GM12878 (cell line): ENCODE results near the gene SPR. TPM values are rescaled to one million over a fixed set of nuclear protein-coding genes. Genes with fewer than 3 reads are reported as not detected.

Experiments used
- ATAC-seq: fragments of 200-7000 bp; cut with Tn5 transposase; 3 replicates; pipeline ENCODE4 v1.9.1; 2020; ENCODE audit warnings: mild to moderate bottlenecking, moderate library complexity
- BruUV-seq: library from RNA; stranded (reverse); fragments of 400-500 nt; replicated peaks from 2 replicates; lab custom pipeline; 2021; lab: Mats Ljungman, UMichigan
- CTCF ChIA-PET: fragments of 300-600 bp; sonication (Branson Sonifier 250); formaldehyde crosslinking; extraction: SDS; loops from one replicate; lab custom pipeline; 2021; ENCODE audit warnings: inconsistent platforms; lab: Yijun Ruan, JAX
- POLR2A ChIA-PET: fragments of 350-600 bp; formaldehyde crosslinking; extraction: SDS; loops from one replicate; lab custom pipeline; 2021; ENCODE audit warnings: inconsistent platforms; lab: Charles Lee
- RAD21 ChIA-PET: fragments of 300-600 bp; sonication (Branson Sonifier 250); formaldehyde crosslinking; loops from one replicate; lab custom pipeline; 2023; ENCODE audit warnings: antibody characterized with exemption; ENCODE audit not compliant: unreplicated experiment; lab: Charles Lee
- SMC1A ChIA-PET: fragments of 300-600 bp; sonication (Branson Sonifier 250); formaldehyde crosslinking; loops from one replicate; lab custom pipeline; 2023; ENCODE audit not compliant: unreplicated experiment, uncharacterized antibody; lab: Charles Lee
- DNase-seq: peaks from one replicate; pipeline ENCODE4 v3.0.0-alpha.2; 2011; ENCODE audit warnings: low read depth, low spot score
- FAIRE-seq: peaks from 3 replicates; lab custom pipeline; 2011; peaks lifted over from hg19 to GRCh38; lab: Jason Lieb, UNC
- H2AFZ ChIP-seq: 2 replicates; pipeline ENCODE4 v1.6.0; 2011; ENCODE audit warnings: low read depth, low read length, control low read depth; ENCODE audit not compliant: control insufficient read depth
- H3K27ac ChIP-seq: 2 replicates; pipeline ENCODE4 v1.5.1; 2011; ENCODE audit warnings: control low read depth; ENCODE audit not compliant: control insufficient read depth, insufficient read depth
- H3K27me3 ChIP-seq, 2 experiments: replicated peaks in 1 of 2; 2 replicates each; pipeline versions ENCODE4 v1.6.0 to v1.6.1; 2011; ENCODE audit warnings: low read length in 1 of 2; ENCODE audit not compliant: control insufficient read depth in 2 of 2, insufficient read depth in 2 of 2
- H3K36me3 ChIP-seq, 2 experiments: 2 replicates each; pipeline ENCODE4 v1.5.1; 2011; ENCODE audit warnings: low read length in 1 of 2; ENCODE audit not compliant: control insufficient read depth in 2 of 2, insufficient read depth in 2 of 2
- H3K4me1 ChIP-seq: 2 replicates; pipeline ENCODE4 v1.6.1; 2011; ENCODE audit warnings: mild to moderate bottlenecking, low read length, moderate library complexity, mixed read lengths; ENCODE audit not compliant: control insufficient read depth, insufficient read depth
- H3K4me2 ChIP-seq: 2 replicates; pipeline ENCODE4 v1.6.0; 2011; ENCODE audit warnings: control low read depth; ENCODE audit not compliant: control insufficient read depth, insufficient read depth
- H3K4me3 ChIP-seq: fragments of 200-600 bp; sonication (generic); 2 replicates; pipeline ENCODE4 v1.5.1; 2016
- H3K79me2 ChIP-seq: 2 replicates; pipeline ENCODE4 v1.6.0; 2011; ENCODE audit warnings: low read length; ENCODE audit not compliant: control insufficient read depth, insufficient read depth
- H3K9ac ChIP-seq: 2 replicates; pipeline ENCODE4 v1.8.0; 2011; ENCODE audit warnings: low read length, control low read depth, mixed read lengths; ENCODE audit not compliant: control insufficient read depth, insufficient read depth
- H3K9me3 ChIP-seq: replicated peaks from 3 replicates; pipeline ENCODE4 v1.5.1; 2011; ENCODE audit warnings: mild to moderate bottlenecking, low read length; ENCODE audit not compliant: control insufficient read depth, insufficient read depth
- H4K20me1 ChIP-seq: 2 replicates; pipeline ENCODE4 v1.6.0; 2011; ENCODE audit not compliant: control insufficient read depth, insufficient read depth
- ASH2L ChIP-seq: fragments of 300-600, 200-600 bp; sonication (generic); IDR thresholded peaks from 2 replicates; pipeline ENCODE4 v1.6.1; 2017; ENCODE audit warnings: low read depth, mild to moderate bottlenecking, borderline replicate concordance
- CREM ChIP-seq: IDR thresholded peaks from 2 replicates; pipeline ENCODE4 v1.6.1; 2014; ENCODE audit warnings: antibody characterized with exemption, low read depth
- JUNB ChIP-seq: IDR thresholded peaks from 2 replicates; pipeline ENCODE4 v1.6.1; 2016; ENCODE audit warnings: antibody characterized with exemption, mild to moderate bottlenecking
- JUND ChIP-seq: IDR thresholded peaks from 2 replicates; pipeline ENCODE4 v1.6.1; 2012; ENCODE audit warnings: low read depth, mild to moderate bottlenecking, low read length, improper control_type of control experiment, moderate library complexity
- KLF5 ChIP-seq: fragments of 450-650 bp; IDR thresholded peaks from 2 replicates; pipeline ENCODE4 v1.6.1; 2014; ENCODE audit warnings: mild to moderate bottlenecking; ENCODE audit not compliant: partially characterized antibody
- PAX5 ChIP-seq: IDR thresholded peaks from 2 replicates; pipeline ENCODE4 v1.6.1; 2011; ENCODE audit warnings: low read depth, low read length, borderline replicate concordance
- POLR2A ChIP-seq: IDR thresholded peaks from 2 replicates; pipeline ENCODE4 v1.6.1; 2011; ENCODE audit warnings: low read depth, mild to moderate bottlenecking, low read length
- RELA ChIP-seq: fragments of 450-650 bp; IDR thresholded peaks from 2 replicates; pipeline ENCODE4 v1.8.0; 2014; ENCODE audit warnings: borderline replicate concordance; ENCODE audit not compliant: partially characterized antibody
- SMC3 ChIP-seq: IDR thresholded peaks from 2 replicates; pipeline ENCODE4 v1.6.1; 2011; ENCODE audit warnings: low read length, improper control_type of control experiment, borderline replicate concordance
- TBL1XR1 ChIP-seq: IDR thresholded peaks from 2 replicates; pipeline ENCODE4 v1.6.1; 2012; ENCODE audit warnings: low read depth, low read length, improper control_type of control experiment
- WGBS: methylation state at CpG from one replicate; pipeline ENCODE4 v1.1.6; 2016; ENCODE audit warnings: low lambda C conversion rate; ENCODE audit not compliant: insufficient replicate concordance, insufficient coverage; ENCODE audit errors: missing lambda C conversion rate; 5-methylcytosine and 5-hydroxymethylcytosine counted together
- in situ Hi-C: fragments of 300-500 bp; cut with MboI; formaldehyde crosslinking; loops from 9 replicates; pipeline ENCODE4 v1.14.3; 2018; ENCODE audit warnings: mixed read lengths
- intact Hi-C: fragments of 100-400 bp; cut with micrococcal nuclease; formaldehyde crosslinking; loops from one replicate; pipeline ENCODE4 v1.14.2; 2022; ENCODE audit not compliant: unreplicated experiment
- polyA plus RNA-seq, 11 experiments: library from polyadenylated mRNA; depleted of rRNA in 4 of 11; unstranded in 6 of 11; stranded (reverse) in 5 of 11; fragments of >200 nt; fragmentation: Nextera tagmentation in 4 of 11; fragmentation: Illumina TruSeq in 1 of 11; extraction: Ambion mirVana in 4 of 11; extraction: Trizol in 1 of 11; gene quantifications; 1 replicate in 1 of 11; 2 replicates in 10 of 11; pipeline versions ENCODE4 v1.2.1 to v1.2.3, GENCODE V29; 2011 to 2016; ENCODE audit warnings: inconsistent platforms in 2 of 11, missing spikeins in 2 of 11, low read depth in 1 of 11
- total RNA-seq, 4 experiments: library from RNA; depleted of rRNA in 3 of 4; stranded (reverse); fragments of >200 nt in 3 of 4; fragmentation: Illumina TruSeq in 1 of 4; extraction: Trizol in 1 of 4; gene quantifications; 2 replicates each; pipeline versions ENCODE4 v1.2.1 to v1.2.3, GENCODE V29; 2013 to 2021
- TF ChIP-seq, protein P1 (sequence below): fragments of 450-650 bp; IDR thresholded peaks from 2 replicates; pipeline ENCODE4 v1.6.1; 2017; ENCODE audit warnings: borderline replicate concordance
- TF ChIP-seq, protein P2 (sequence below): fragments of 450-650 bp; formaldehyde crosslinking; IDR thresholded peaks from 2 replicates; pipeline ENCODE4 v1.4.0; 2022; ENCODE audit warnings: mild to moderate bottlenecking, moderate library complexity

SPR gene
- total and polyA plus RNA-seq, 10 of the 15 experiments (the other 5 are each of a cell fraction or from before 2014, with no cell fraction given): 0.68 to 7.8 (median 2.5) TPM

DNA sequence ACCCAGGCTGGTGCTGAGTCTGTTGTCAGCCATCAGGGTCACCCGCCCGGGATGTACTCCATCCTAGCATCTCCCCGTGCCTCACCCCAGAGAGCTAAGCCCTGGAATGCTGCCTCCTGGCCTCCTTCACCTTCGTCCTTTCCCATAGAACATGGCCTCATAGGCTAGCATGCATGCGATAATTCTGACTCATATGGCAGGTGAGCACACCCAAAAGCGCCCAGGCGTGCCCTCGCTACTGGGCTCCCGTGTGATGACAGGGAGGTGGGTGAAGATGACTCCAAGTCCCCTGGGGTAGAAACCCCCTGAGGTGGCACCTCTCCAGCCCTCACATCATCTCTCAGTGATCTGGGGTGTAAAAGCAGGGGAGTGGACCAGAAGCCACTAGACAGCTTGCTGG, 7.3 kb downstream of the SPR start:
- Histone ChIP-seq H3K36me3 (no peaks in the 10 kb centered on the region), H4K20me1 (no peaks in the 10 kb centered on the region), H3K27me3 (no peaks in the 10 kb centered on the region), H3K27ac (no peak overlapping the region; the same call in 1 of the 2 replicates), H3K79me2 (no peaks in the 10 kb centered on the region), H3K9ac (no peak overlapping the region), H2AFZ (no peak overlapping the region; the same call in 1 of the 2 replicates), H3K4me1 (peaks cover 29% of the 10 kb centered on the region), H3K4me3 (no peak overlapping the region), H3K9me3 (no peaks in the 10 kb centered on the region), H3K4me2 (no peak overlapping the region; the same call in 1 of the 2 replicates)
- ATAC-seq: peak; percentile 14
- no TSS peak for BruUV-seq
- POLR2A ChIA-PET: interaction anchor here (0.6 to 4.5 kb wide), 4 partner anchors 22 to 80 kb away, joined by 3 to 42 read pairs (median 5); partner anchors contain the start of gene EMX1
- intact Hi-C loops: loop anchor here (5.0 kb wide), 3 partner anchors 178 to 283 kb away; partner anchors contain the start of gene SFXN5
- SMC1A ChIA-PET: interaction anchor here (0.9 to 9.0 kb wide), 19 partner anchors 8 to 318 kb away, joined by 3 to 134 read pairs (median 5); partner anchors contain the start of gene EMX1
- CTCF ChIA-PET: interaction anchor here (0.9 to 14.3 kb wide), 24 partner anchors 14 to 318 kb away, joined by 3 to 437 read pairs (median 12); partner anchors contain the start of genes EMX1 and SMYD5
- DNase-seq: no peak
- RAD21 ChIA-PET: interaction anchor here (0.7 to 6.7 kb wide), 17 partner anchors 11 to 319 kb away, joined by 3 to 182 read pairs (median 4); partner anchors contain the start of genes EMX1 and SMYD5
- WGBS: 29% methylated on average over 9 of the region's 9 CpGs
- TF ChIP-seq KLF5 (no peak), PAX5 (peak; percentile 80; the same call in 1 of the 2 replicates), ASH2L (no peak), SMC3 (no peak), JUND (no peak)
- FAIRE-seq: no peak
- in situ Hi-C loops: loop anchor here (5.0 kb wide), 2 partner anchors 78 to 283 kb away; no protein-coding TSS in a partner anchor

DNA sequence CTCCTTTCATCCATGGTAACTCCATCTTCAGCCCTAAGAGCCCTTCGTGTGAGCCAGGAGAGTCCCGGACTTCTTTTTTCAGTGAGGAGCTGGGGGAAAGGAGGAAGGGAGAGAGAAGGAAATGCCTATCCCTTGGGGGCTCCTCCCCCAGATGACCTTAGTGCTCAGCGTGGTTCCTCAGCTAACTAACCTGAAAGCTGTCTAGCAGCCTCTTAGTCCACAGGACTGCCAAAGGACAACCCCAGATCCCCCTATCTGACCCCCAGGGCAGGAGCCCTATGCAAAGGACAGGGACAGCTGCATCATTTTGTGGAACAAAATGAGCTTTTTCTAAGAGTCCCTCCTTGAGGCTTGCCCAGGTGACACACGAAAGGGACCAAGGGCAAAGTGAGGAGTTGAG, 7.9 kb downstream of the SPR start:
- no peaks in the 10 kb centered on the region for H3K27me3 ChIP-seq
- ChIA-PET RAD21 (interaction anchor here (1.0 to 6.7 kb wide), 7 partner anchors 14 to 319 kb away, joined by 3 to 182 read pairs (median 33); partner anchors contain the start of genes EMX1 and SMYD5), POLR2A (interaction anchor here (0.6 to 4.5 kb wide), 2 partner anchors 21 to 26 kb away, joined by 3 to 42 read pairs; partner anchors contain the start of gene EMX1), SMC1A (interaction anchor here (1.0 to 9.0 kb wide), 8 partner anchors 14 to 81 kb away, joined by 3 to 134 read pairs (median 10); partner anchors contain the start of gene EMX1), CTCF (interaction anchor here (0.6 to 14.3 kb wide), 13 partner anchors 14 to 317 kb away, joined by 4 to 437 read pairs (median 57); partner anchors contain the start of genes EMX1 and SMYD5)
- no peak overlapping the region for H3K9ac ChIP-seq
- intact Hi-C loops (no loop called here), in situ Hi-C loops (no loop called here)
- WGBS: 3% methylated on average over 4 of the region's 4 CpGs
- ATAC-seq (no peak), FAIRE-seq (no peak), DNase-seq (no peak)
- BruUV-seq: no TSS peak
- H3K36me3 ChIP-seq: no peaks in the 10 kb centered on the region
- no peak overlapping the region for H3K4me3 ChIP-seq
- no peaks in the 10 kb centered on the region for H3K79me2 ChIP-seq
- H3K4me1 ChIP-seq: peaks cover 29% of the 10 kb centered on the region
- peak overlapping the region; percentile 24 for H2AFZ ChIP-seq
- no peak overlapping the region for H3K27ac ChIP-seq
- H3K9me3 ChIP-seq: no peaks in the 10 kb centered on the region
- H3K4me2 ChIP-seq: no peak overlapping the region
- no peaks in the 10 kb centered on the region for H4K20me1 ChIP-seq
- TF ChIP-seq RELA (no peak), ASH2L (no peak), POLR2A (no peak), CREM (no peak), JUNB (no peak), TBL1XR1 (no peak)
- TF ChIP-seq, protein P1, sequence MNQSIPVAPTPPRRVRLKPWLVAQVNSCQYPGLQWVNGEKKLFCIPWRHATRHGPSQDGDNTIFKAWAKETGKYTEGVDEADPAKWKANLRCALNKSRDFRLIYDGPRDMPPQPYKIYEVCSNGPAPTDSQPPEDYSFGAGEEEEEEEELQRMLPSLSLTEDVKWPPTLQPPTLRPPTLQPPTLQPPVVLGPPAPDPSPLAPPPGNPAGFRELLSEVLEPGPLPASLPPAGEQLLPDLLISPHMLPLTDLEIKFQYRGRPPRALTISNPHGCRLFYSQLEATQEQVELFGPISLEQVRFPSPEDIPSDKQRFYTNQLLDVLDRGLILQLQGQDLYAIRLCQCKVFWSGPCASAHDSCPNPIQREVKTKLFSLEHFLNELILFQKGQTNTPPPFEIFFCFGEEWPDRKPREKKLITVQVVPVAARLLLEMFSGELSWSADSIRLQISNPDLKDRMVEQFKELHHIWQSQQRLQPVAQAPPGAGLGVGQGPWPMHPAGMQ: no peak
- TF ChIP-seq, protein P2, sequence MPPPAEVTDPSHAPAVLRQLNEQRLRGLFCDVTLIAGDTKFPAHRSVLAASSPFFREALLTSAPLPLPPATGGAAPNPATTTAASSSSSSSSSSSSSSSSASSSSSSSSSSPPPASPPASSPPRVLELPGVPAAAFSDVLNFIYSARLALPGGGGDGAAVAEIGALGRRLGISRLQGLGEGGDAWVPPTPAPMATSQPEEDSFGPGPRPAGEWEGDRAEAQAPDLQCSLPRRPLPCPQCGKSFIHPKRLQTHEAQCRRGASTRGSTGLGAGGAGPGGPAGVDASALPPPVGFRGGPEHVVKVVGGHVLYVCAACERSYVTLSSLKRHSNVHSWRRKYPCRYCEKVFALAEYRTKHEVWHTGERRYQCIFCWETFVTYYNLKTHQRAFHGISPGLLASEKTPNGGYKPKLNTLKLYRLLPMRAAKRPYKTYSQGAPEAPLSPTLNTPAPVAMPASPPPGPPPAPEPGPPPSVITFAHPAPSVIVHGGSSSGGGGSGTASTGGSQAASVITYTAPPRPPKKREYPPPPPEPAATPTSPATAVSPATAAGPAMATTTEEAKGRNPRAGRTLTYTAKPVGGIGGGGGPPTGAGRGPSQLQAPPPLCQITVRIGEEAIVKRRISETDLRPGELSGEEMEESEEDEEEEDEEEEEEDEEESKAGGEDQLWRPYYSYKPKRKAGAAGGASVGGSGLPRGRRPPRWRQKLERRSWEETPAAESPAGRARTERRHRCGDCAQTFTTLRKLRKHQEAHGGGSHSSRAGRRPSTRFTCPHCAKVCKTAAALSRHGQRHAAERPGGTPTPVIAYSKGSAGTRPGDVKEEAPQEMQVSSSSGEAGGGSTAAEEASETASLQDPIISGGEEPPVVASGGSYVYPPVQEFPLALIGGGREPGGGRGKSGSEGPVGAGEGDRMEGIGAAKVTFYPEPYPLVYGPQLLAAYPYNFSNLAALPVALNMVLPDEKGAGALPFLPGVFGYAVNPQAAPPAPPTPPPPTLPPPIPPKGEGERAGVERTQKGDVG (CRISPR knock-in tag): no peak
